Measurements from ENCODE around the gene GEN1.

The GEN1 gene

GRCh38 chr2:17827785-17828184, 73.8 kb downstream of the GEN1 start:
- no peak for DNase-seq (ENCODE audit: low read depth)

GRCh38 chr2:17830053-17831034, 76.4 kb downstream of the GEN1 start:
- peak; percentile 25 for DNase-seq (ENCODE audit: low read depth)

GRCh38 chr2:17835516-17835915, 81.6 kb downstream of the GEN1 start:
- DNase-seq (ENCODE audit: low read depth): no peak

Measured in GM04504 (cell line).